NOMO-1 treated with dmso at 0.1 percent for 144 hours (cell line): ENCODE results near the gene SSTR3.
A peak's percentile ranks its signal among the peaks of the same experiment; 100 is the strongest.
"Not testable (repeated sequence)": the region's sequence is repeated elsewhere in the genome, so short reads cannot be mapped to it uniquely, and the experiment has no call there.

Source experiments
- DNase-seq: peaks from one replicate; lab custom pipeline; 2025; ENCODE audit not compliant: unreplicated experiment; lab: John Stamatoyannopoulos, UW

Gene SSTR3

GRCh38 chr22:37183432-37184379 is 28.6 kb downstream of the SSTR3 start:
- DNase-seq, result no peak

DNA sequence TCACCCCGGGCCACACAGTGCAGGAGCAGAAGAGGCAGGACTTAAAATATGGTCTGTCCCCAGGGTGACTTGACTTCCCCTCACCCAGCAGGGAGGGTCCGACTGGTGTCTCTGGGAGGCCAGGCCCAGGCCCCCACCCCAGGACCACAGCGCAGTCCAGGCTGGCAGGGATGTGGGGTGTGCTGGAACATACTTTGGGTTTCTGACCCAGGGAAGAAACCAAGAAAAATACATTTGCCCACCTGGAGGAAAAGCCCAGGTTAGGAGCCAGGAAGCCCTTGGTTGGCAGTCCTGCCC is 29.4 kb downstream of the SSTR3 start:
- no peak for DNase-seq

DNA sequence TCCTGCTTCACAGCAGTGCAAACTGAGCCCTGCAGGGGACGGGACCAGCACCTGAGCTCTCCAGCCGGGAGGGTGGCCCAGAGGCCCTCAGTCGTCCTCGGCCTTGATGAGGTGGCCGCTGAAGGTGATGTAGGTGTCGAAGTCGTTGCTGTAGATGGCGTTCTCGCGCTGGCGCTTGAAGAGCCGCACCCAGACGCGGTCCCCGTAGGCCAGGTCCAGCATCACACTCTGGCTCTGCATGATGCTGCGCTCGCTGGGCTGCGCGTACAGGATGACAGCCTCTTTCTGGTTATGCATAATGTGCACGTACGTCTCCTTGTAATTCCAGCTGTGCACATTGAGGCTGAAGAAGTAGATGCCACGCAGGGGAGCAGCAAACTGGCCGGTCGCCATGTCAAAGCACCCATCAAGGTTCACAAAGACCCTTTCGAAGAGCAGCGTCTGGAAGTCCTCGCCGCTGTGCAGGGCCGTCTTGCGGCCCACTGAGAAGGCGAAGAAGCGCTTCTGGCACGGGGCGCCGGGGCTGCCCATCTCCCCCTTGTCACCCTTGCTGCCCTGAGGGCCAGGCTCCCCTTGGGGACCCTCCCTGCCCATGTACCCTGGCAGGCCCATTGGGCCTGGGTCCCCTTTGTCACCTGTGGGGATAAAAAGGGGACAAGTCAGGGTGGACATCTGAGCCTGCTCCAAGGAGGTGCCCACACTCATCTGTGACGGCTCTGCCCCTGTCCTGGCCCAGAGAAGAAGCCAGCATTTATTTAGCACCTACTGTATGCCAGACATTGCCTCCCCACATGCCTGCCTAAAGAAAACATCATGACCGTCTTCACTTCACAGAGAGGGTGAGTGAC is 30.0 kb downstream of the SSTR3 start:
- DNase-seq, result no peak

DNA sequence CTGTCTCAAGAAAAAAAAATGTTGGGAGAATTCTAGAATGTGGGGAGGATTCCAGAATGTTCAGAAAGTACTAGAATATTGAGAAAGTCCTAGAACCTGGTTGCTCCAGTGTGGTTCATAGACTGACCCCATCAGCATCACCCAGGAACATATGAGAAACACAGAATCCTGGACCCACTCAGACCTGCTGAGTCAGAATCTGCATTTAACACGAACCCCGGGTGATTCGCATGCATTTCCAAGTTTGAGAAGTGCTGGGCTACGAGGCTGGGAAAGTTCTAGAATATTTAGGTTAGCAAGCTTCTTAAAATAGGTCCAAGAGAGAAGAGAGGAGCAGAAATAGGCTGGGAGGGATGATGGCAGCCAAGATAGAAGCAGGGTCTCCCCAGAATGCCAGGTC is 30.6 kb downstream of the SSTR3 start:
- no peak for DNase-seq

DNA sequence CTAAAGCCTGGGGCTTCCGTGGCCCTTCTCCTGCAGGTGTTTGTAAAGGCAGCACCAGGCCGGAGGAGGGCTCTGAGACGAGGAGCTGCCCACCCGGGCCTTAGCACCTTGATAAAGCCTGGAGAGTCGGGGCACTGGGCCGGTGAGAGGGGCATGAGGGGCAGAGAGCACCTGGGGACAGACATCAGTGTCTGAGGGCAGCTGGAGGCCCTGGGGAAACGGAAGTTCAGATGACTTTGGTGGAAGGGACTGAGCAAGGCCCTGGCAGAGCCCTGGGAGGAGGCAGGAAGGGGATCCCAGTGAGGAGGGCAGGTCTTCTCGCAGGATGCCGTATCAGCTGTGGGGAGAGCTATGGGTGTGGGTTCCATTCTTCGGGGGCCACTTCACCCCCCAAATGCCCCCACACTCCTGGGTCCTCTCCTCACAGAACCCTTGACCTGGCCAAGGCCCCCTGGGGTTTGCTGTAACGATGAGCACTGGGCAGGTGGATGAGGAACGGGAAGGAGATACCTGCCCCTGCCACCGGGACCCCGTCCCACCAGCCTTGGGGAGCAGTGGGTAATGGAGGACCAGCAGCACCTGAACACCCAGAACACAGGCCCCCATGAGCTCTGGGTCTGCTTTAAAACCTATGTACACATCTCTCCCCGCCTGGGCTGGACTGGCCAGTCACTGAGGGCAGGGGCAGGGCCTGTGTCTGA is 31.6 kb downstream of the SSTR3 start:
- DNase-seq, result no peak

DNA sequence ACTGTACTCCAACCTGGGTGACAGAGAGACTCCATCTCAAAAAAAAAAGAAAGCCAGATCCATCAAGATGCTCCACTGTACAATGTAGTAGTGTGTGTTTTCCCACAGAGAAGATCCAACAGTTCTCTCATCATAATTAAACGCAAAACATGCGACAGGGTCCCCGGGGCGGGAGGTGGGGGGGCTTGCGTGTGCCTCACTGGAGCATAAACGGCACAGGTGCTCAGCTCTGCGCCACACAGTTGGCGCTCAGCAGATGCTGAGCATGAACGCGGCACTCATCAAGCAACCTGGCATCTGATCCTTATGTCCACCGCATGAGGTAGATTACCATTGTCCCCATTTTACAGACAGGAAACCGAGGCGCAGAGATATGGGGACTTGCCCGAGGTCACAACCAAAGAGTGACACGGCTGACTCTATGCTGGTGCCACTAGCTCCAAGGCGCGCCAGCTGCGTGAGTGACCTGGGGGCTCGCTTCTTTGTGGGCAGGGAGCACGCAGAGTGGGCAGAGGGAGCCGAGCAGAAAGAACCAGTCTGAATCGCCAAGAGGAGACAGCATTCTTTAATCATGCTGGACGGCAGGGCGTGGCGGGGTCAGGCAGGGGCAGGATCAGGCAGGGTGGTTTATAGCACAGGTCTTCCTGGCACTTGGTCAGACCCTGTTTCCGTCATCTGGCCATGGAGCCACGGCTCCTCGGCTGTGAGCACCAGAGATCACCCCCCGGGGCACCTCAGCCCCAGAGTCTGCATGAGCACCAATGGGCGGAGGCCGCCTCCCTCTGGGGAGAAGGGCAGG is 32.5 kb downstream of the SSTR3 start:
- DNase-seq, result no peak

DNA sequence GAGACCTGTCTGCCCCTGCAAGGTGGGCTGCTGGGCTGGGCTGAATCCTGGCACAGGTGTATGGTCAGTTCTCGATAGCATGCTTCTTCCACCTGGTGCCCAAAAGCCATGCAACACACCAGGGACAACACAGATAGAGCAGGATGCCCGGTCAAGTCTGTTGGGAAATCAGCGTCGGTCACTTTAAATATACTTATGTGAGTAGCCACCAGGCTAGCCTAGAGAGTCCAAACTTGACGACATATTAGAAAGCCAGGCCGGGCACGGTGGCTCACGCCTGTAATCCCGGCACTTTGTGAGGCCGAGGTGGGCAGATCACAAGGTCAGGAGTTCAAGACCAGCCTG is 33.2 kb downstream of the SSTR3 start:
- DNase-seq, result no peak

GRCh38 chr22:37178350-37179125 is 33.7 kb downstream of the SSTR3 start:
- DNase-seq, result peak; percentile 4

DNA sequence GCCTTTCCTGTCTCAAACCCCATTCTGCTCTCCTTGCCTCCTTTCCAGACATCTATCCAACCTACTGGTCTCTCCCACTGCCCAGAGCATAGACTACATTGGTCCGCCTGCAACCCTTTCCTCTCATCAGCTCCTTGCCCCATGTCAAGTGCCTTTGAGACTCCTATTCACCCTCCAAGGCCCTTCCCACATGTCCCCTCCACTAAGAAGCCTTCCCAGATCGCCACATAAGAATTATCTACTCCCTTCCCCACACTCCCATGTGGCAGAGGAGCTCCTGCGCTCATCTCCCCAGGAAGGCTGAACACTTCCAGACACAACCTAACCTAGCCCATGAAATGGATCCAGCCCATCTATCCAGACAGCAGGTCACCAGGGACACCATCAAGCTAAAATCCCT is 34.5 kb downstream of the SSTR3 start:
- DNase-seq, result no peak

GRCh38 chr22:37177221-37177620 is 35.1 kb downstream of the SSTR3 start:
- no peak for DNase-seq

GRCh38 chr22:37176464-37177061 is 35.7 kb downstream of the SSTR3 start:
- peak; percentile 63 for DNase-seq

DNA sequence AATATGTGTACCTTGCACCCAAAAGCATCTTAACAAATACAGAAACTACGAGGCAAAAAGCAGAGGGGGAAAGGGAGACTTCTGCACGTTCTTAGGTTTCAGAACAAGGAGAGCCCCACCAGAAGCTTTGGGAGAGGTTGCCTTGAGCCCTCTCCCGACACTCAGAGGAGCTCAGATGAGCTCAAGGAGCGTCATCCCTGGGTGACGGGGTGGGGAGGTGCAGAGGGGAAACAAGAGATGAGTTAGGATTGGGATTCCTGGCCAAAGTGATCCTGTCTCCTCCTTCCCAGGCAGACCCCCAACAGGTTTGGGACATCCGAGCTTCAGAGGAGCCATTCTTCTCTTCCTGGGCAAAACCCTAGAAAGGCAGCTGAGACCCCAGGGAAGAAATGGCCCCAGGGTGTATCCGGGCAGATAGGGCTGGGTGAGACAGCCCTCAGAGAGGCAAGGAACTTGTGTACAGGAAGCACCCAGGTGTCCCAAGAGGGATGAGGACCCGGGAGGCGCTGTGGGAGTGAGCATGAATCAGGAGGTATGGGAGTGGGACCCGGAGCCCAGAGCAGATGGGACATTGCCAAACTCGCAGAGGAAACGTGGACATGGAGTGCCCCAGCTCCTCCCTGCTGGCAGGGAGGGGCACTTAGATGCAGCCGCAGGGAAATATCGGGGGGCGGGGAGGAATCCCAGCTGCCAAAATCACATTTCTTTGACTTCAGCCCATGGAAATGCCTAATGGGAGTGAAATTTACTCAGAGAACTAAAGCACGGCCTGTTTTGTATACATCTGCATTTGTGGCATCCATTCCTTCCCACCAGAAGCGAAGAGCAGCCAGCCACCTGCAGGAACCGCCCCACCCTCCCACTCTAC is 36.6 kb downstream of the SSTR3 start:
- DNase-seq, result no peak

GRCh38 chr22:37174964-37175363 is 37.3 kb downstream of the SSTR3 start:
- no peak for DNase-seq

- DNase-seq, result no peak
Measured at GRCh38 chr22:37173709-37174108, 38.6 kb downstream of the SSTR3 start.

DNA sequence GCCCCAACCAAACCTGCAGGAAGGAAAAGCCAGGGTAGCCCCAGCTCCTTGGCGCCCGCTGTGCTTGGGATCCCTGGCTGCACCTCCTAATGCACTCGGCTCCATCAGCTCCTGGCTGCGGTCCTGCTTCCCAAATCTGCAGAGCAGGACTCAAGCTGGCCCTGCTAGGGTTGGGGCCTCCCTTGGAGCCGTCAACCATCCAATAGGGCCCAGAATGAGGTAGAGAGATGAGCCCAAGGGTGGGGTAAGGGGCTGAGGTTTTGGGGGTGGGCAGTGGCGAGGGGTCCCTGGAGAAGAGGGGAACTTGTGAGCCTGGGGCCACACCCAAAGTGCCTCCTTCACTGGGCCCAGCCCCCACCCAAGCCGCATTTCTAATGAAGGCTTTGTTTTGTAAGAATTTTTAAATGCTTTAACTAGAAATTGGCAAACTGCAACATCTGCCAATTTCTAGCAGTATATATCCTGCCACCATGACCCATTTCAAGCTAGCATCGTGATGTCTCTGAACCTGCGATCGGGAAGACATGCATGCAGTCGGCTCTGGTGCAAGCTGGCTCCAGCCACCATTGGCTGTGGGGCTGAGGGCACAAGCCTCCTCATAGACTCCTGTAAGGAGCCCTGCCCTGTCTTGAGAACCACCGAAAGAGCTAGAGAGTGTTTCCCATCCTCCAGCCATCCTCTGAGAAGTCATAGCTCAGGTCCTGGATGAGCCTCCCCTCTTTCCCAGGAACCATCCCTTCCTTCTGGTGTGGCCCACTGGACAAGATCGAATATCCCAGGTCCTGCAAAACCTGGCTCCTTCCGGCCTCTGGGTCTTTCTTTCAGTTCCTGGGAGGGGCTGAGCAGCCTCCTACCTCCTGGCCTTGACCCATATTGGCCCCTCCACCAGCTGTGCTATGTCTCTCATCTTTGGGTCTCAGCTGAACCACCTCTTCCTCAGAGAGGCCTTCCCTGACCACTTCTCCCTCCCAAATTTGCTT is 39.7 kb downstream of the SSTR3 start:
- no peak for DNase-seq

DNA sequence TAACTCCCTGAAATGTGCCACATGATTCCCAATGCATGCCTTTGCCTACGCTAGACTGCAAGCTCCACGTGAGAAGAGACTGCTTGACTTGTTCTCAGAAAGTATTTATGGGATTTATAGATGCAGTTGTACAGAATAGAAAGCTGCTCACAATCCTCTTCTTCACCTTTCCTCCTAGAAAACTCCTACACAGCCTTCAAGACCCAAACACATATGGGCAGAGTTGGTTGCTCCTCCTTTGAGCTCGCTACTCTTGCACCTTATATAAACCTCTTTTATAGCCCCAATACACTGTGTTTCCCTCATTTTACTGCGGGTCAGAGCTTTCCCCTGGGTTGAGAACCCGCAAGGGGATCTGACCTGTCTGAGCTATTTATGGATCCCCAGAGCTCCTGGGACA is 40.6 kb downstream of the SSTR3 start:
- no peak for DNase-seq

DNA sequence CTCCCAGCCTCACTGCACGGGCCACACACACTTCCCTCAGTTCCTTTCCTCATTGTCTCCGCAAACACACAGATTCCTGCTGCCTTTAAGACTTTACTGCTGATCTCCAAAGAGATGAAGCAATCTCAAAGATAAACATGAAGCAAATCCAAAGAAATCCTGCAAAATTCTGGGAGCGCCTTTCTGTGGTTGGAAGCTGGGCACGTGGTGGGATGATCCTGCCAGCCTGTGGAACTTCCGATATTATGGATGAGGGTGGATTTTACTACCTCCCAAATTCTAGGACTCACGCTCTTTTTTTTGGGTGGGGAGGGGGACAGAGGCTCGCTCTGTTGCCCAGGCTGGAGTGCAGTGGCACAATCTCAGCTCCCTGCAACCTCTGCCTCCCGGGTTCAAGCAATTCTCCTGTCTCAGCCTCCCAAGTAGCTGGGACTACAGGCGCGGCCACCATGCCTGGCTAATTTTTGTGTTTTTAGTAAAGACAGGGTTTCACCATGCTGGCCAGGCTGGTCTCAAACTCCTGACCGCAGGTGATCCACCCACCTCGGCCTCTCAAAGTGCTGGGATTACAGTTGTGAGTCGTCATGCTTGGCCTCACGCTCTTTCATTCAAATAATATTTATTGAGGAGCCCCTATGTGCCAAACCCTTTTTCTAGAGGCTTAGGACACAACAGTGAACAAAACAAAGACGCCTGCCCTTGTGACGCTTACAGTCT is 41.4 kb downstream of the SSTR3 start:
- not testable (repeated sequence) for DNase-seq
